22Rv1 (cell line): Measurements from ENCODE around the gene ZNF574.

Source experiments
- H3K27ac ChIP-seq: fragments of 450-650 bp; 2 replicates; pipeline ENCODE4 v1.5.1; 2017
- ZFX ChIP-seq: fragments of 450-650 bp; IDR thresholded peaks from 2 replicates; pipeline ENCODE4 v1.6.1; 2017; ENCODE audit warnings: antibody characterized with exemption, borderline replicate concordance
- TF ChIP-seq, protein P1 (sequence below): fragments of 450-650 bp; IDR thresholded peaks from 2 replicates; pipeline ENCODE4 v1.5.1; 2017; ENCODE audit warnings: mild to moderate bottlenecking

The ZNF574 gene

DNA sequence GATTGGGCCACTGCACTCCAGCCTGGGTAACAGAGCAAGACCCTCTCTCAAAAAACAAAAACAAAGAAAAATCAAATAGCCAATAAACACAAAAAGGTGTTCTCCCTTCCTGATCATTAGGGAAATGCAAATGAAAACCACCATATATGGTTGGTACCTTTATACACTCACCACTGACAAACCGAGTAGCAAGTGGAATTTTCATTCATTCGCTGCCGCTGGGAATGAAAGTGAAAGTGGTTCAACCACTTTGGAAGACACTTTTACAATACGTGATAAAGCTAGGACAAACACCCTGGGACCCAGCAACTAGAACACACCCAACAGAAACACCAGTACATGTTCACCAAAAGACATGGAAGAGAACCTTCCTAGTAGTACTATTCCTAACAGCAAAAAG is 27.0 kb upstream of the ZNF574 start:
- TF ChIP-seq, protein P1, sequence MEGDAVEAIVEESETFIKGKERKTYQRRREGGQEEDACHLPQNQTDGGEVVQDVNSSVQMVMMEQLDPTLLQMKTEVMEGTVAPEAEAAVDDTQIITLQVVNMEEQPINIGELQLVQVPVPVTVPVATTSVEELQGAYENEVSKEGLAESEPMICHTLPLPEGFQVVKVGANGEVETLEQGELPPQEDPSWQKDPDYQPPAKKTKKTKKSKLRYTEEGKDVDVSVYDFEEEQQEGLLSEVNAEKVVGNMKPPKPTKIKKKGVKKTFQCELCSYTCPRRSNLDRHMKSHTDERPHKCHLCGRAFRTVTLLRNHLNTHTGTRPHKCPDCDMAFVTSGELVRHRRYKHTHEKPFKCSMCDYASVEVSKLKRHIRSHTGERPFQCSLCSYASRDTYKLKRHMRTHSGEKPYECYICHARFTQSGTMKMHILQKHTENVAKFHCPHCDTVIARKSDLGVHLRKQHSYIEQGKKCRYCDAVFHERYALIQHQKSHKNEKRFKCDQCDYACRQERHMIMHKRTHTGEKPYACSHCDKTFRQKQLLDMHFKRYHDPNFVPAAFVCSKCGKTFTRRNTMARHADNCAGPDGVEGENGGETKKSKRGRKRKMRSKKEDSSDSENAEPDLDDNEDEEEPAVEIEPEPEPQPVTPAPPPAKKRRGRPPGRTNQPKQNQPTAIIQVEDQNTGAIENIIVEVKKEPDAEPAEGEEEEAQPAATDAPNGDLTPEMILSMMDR, result no peak
- no peak for TF ChIP-seq ZFX
- peak overlapping the region; percentile 53 for H3K27ac ChIP-seq

DNA sequence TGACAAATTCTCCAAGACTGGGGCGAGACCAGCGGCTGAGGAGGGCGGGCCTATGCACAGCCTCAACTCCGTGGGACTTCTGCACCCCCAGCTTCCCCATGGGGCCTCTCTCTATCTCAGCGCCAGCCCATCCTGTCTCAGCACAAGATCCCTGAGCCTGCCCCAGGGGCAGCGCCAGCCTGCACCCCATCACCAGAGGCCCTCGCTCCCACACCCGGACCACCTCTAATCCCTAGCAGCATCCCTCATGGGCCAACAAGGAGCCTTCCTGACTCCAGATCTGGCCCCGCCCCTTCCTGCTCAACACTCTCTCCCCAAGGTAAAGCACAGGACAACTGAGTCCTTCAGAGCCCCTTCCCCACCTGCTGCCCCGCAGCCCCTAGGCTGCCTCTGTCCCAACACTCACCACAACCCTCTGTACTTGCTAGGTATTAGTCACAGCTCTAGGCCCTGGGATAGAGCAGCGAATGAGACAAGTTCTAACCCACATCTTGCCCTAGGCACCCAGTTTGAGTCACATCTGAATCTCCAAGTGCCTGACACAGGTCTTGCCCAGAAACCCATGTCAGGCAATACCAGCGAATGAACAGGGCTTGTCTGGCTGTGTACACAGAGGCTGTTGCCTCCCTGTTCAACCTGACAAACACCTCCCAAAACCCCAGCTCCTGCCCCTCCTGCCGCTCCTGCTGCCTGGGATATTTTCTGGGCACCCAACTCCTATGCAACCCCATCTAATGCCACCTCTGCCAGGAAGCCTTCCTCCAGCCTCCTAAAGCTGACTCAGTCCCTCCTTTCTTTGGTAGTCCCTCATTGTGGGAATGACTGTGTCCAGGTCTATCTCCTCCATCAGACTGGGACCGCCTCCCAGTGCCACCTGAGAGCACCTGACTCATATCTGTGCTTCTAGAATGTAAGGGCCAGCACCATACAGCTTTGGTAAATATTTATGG is 24.5 kb upstream of the ZNF574 start:
- no peak for TF ChIP-seq ZFX
- TF ChIP-seq, protein P1, result no peak
- H3K27ac ChIP-seq, result peak overlapping the region; percentile 25; the same call in 1 of the 2 replicates

DNA sequence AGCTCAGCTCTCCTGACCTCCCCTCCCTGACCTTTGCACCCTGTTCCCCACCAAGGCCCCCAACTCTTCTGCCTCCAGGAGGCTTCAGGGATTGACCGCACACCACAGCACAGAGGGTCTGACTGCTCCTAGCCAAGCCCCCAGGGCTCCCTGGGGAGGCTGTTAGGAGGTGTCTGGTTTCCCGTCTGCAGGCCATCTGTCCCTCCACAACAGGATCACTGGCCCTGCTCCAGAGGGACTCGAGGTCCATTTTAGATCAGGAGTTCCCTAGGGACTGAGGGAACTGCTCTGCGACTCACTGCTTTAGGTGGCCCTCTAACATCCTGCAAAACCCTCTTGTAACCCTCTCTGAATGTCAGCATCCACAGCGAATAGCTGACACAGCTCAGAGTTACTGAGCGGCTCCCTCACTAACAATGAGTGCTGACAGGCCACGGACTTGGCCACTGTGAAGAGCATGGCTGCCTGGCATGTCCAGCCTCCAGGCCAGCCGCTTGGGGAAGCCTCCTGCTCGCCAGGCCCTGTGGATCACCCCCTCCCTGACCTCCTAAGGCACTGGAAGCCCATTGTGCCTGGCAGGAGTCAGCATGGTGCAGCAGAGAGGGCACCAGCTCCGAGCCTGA is 23.6 kb upstream of the ZNF574 start:
- H3K27ac ChIP-seq, result peak overlapping the region; percentile 25; the same call in 1 of the 2 replicates
- TF ChIP-seq, protein P1, result no peak
- no peak for TF ChIP-seq ZFX

DNA sequence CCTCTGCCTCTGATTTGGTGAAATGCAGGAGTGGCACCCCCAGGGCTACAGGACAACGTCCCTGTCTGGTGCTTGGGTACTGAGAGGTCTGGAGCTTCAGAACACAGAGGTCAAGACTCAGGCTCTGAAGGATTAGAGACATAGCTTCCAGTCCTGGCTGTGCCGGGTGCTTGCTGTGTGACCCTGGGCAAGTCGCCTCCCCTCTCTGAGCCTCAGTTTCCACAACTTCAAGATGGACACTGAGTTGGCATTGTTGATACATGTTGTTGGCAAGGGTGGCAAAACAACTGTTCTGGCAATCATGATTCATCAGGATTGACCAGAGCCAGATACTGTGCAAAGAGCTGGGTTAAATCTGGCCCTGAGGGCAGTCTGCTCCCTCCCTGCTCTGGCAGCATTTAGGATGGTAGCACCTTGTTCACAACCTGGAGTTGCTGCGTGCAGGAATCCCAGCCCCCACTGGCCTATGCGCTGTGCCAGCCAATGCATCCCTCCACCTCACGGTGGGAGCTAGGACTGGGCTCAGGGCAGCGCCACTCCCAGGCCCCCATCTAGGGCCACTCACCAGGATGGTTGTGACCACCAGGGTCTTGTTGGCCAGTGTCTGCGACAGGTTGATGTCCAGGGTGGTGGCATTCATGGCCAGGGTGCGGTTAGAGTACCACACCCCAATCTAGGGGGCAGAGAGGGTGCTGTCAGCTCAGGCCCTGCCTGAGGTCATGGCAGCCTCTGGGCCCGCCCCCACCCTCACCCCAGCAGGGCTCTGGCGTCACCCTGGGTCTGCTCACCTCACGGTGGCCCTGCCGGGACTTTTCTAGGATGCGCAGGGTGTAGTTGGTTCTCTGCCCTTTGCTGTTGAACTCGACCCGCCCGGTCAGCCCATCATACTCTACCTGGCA is 22.7 kb upstream of the ZNF574 start:
- H3K27ac ChIP-seq, result no peak overlapping the region
- no peak for TF ChIP-seq ZFX
- TF ChIP-seq, protein P1, result no peak

DNA sequence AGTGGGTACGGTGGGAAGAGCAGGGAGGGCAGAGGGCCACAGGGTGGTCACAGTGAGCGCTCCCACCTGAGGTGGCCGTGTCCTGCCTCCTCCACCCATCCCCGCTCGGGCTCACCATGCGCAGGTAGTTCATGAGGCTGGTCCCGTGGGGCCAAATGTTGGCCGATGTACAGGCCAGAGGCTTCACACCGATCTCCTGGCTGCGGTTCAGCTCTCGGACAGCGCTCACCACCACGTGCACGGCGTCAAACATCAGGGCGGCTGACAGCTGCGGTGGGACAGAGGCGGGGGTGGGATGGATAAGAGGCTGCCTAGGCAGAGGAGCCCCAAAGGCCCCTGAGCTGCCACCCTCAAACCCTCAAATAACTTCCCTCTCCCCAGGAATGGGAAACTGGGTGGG is 21.8 kb upstream of the ZNF574 start:
- no peak for TF ChIP-seq ZFX
- TF ChIP-seq, protein P1, result no peak
- no peak overlapping the region for H3K27ac ChIP-seq

DNA sequence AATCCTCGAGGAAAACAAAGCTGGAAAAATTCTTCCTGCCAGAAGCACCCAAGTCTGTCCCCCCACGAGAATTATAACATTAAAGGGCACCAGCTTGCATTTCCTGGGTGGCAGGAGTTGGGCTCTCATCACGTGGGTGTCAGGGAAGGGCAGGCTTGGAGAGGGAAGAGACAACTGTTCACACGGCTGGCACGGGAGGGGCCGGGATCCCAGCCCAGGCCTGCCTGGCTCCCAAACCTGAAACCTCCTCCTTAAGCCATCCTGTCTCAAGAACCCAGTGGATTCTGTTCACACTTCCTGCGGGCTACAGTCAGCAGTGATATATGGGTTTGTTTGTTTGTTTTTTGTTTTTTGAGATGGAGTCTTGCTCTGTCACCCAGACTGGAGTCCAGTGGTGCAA is 18.1 kb upstream of the ZNF574 start:
- TF ChIP-seq, protein P1, result no peak
- no peak for TF ChIP-seq ZFX
- no peak overlapping the region for H3K27ac ChIP-seq
